Mammary epithelial cell (primary cell): ENCODE data around the gene TMEM245.

ENCODE experiments used
- EZH2 ChIP-seq: IDR thresholded peaks from 2 replicates; pipeline ENCODE4 v1.6.1; 2012; ENCODE audit warnings: low read length, inconsistent platforms, borderline replicate concordance
- TF ChIP-seq, protein P1 (sequence below), 2 donors: IDR thresholded peaks in 1 of 2; conservative IDR thresholded peaks in 1 of 2; 2 replicates each; pipeline ENCODE4 v1.5.1; 2011 to 2012; ENCODE audit warnings: inconsistent platforms in 2 of 2, low read length in 2 of 2, mild to moderate bottlenecking in 2 of 2, control low read depth in 1 of 2, low read depth in 1 of 2; ENCODE audit not compliant: insufficient read depth in 1 of 2; ENCODE audit errors: extremely low read depth in 1 of 2

DNA sequence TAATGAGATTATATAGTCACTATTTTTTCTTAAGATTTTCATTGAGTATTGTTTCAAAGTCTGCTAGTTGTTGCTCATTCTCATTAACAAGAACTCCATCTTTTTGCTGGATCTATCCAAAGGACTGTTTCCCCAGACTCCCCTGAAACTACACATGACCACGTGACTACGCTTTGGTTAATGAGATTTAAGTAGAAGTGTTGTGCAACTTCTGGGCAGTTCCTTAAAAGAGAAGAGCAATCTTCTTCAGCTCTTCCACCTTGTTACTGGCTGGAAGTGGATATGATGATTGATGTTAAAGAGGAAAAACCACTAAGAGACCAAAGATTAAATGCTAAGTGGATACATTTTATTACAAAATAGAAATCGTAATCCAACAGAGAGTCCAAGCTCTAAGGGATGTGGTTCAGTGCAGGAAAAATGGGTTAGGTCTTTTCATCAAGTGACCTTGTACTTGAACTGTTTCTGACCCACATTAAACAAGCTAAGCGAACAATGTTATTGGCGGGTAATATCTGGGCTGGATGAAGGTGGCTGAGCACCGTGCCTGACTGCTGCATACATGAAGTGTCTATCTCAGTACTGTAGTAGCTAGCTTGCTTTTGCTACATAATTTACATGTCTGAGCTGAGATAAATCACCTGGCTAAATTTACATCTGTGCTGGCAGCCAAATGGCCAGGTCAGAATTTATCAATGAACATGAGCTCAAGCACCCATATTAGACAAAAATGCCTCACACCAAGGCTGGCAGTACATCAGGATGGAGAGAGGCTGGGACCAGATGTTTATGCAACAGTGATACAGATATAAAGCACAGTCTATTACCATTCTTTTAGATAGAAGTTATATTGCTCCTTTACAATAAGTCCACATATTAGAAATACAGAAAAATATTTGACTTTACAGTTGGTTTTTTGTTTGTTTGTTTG lies 98.9 kb downstream of the TMEM245 start:
- TF ChIP-seq, protein P1, sequence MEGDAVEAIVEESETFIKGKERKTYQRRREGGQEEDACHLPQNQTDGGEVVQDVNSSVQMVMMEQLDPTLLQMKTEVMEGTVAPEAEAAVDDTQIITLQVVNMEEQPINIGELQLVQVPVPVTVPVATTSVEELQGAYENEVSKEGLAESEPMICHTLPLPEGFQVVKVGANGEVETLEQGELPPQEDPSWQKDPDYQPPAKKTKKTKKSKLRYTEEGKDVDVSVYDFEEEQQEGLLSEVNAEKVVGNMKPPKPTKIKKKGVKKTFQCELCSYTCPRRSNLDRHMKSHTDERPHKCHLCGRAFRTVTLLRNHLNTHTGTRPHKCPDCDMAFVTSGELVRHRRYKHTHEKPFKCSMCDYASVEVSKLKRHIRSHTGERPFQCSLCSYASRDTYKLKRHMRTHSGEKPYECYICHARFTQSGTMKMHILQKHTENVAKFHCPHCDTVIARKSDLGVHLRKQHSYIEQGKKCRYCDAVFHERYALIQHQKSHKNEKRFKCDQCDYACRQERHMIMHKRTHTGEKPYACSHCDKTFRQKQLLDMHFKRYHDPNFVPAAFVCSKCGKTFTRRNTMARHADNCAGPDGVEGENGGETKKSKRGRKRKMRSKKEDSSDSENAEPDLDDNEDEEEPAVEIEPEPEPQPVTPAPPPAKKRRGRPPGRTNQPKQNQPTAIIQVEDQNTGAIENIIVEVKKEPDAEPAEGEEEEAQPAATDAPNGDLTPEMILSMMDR (conservative IDR thresholded peaks at IDR 0.05 in 1 of 2, IDR thresholded peaks at IDR 0.05 in 1 of 2; ENCODE audit: extremely low read depth in 1 of 2, insufficient read depth in 1 of 2, low read depth in 1 of 2, low read length in 2 of 2), result no peak
- TF ChIP-seq EZH2, result no peak
